Breast epithelium (tissue), 3 donors: ENCODE results near the gene LRCOL1.

ENCODE experiments used
- POLR2A ChIP-seq: fragments of 450-650 bp; IDR thresholded peaks from one replicate; pipeline ENCODE4 v1.6.1; 2016; ENCODE audit warnings: antibody characterized with exemption, mild to moderate bottlenecking, moderate library complexity
- POLR2AphosphoS5 ChIP-seq, 3 donors: sonication (generic); formaldehyde crosslinking; IDR thresholded peaks; one replicate each; pipeline ENCODE4 v1.6.1; 2017; ENCODE audit warnings: antibody characterized with exemption in 3 of 3
- TF ChIP-seq, protein P1 (sequence below), 3 donors: fragments of 450-650 bp; IDR thresholded peaks; one replicate each; pipeline ENCODE4 v1.5.1; 2016 to 2017; ENCODE audit warnings: antibody characterized with exemption in 3 of 3, mild to moderate bottlenecking in 3 of 3, moderate library complexity in 3 of 3

GRCh38 chr12:132633901-132634300, 23.5 kb upstream of the LRCOL1 start:
- TF ChIP-seq, protein P1, sequence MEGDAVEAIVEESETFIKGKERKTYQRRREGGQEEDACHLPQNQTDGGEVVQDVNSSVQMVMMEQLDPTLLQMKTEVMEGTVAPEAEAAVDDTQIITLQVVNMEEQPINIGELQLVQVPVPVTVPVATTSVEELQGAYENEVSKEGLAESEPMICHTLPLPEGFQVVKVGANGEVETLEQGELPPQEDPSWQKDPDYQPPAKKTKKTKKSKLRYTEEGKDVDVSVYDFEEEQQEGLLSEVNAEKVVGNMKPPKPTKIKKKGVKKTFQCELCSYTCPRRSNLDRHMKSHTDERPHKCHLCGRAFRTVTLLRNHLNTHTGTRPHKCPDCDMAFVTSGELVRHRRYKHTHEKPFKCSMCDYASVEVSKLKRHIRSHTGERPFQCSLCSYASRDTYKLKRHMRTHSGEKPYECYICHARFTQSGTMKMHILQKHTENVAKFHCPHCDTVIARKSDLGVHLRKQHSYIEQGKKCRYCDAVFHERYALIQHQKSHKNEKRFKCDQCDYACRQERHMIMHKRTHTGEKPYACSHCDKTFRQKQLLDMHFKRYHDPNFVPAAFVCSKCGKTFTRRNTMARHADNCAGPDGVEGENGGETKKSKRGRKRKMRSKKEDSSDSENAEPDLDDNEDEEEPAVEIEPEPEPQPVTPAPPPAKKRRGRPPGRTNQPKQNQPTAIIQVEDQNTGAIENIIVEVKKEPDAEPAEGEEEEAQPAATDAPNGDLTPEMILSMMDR (IDR thresholded peaks at IDR 0.05) = no peak
- TF ChIP-seq POLR2A = no peak
- no peak for TF ChIP-seq POLR2AphosphoS5 (IDR thresholded peaks at IDR 0.05)
